DMS79 treated with DMSO at 0.1 percent for 48 hours (cell line): ENCODE measurements around the gene QRICH2.
A peak's percentile ranks its signal among the peaks of the same experiment; 100 is the strongest.
"Not testable (repeated sequence)": the region's sequence is repeated elsewhere in the genome, so short reads cannot be mapped to it uniquely, and the experiment has no call there.

ENCODE experiments used
- DNase-seq: peaks from one replicate; lab custom pipeline; 2025; lab: John Stamatoyannopoulos, UW

Gene QRICH2, protein sequence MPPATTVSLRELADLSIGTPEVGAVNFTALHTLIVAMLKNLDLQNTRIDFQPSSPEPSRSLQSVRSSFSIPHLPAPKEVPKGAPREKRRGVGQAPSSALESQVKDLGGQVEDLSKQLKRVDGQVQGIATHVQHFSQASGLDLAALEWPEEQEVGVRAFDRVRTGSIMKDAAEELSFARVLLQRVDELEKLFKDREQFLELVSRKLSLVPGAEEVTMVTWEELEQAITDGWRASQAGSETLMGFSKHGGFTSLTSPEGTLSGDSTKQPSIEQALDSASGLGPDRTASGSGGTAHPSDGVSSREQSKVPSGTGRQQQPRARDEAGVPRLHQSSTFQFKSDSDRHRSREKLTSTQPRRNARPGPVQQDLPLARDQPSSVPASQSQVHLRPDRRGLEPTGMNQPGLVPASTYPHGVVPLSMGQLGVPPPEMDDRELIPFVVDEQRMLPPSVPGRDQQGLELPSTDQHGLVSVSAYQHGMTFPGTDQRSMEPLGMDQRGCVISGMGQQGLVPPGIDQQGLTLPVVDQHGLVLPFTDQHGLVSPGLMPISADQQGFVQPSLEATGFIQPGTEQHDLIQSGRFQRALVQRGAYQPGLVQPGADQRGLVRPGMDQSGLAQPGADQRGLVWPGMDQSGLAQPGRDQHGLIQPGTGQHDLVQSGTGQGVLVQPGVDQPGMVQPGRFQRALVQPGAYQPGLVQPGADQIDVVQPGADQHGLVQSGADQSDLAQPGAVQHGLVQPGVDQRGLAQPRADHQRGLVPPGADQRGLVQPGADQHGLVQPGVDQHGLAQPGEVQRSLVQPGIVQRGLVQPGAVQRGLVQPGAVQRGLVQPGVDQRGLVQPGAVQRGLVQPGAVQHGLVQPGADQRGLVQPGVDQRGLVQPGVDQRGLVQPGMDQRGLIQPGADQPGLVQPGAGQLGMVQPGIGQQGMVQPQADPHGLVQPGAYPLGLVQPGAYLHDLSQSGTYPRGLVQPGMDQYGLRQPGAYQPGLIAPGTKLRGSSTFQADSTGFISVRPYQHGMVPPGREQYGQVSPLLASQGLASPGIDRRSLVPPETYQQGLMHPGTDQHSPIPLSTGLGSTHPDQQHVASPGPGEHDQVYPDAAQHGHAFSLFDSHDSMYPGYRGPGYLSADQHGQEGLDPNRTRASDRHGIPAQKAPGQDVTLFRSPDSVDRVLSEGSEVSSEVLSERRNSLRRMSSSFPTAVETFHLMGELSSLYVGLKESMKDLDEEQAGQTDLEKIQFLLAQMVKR (N-terminal part only)

DNA sequence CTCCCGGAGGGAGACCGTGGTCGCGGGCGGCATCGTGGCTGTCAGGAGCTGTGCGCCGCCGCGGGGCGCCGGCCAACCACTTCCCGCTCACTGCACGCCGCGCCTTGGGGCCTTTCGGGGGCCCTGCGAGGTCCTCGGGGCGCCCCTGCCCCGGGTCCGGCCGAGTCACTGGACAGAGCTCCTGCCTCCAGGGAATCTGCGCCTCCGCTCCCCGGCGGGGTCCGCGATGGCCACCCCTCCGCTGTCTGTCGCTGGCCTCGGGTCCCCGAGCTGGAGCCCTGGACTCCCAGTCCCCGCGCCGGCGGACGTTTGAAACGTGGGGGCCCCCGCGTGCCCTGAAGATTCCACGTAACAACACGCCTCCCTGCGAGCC is at the start of gene QRICH2:
QRICH2 (minus strand) TSS at position 311 of the 373 bp plus-strand sequence; CDS start at position 33, 278 bp downstream.
- no peak for DNase-seq

DNA sequence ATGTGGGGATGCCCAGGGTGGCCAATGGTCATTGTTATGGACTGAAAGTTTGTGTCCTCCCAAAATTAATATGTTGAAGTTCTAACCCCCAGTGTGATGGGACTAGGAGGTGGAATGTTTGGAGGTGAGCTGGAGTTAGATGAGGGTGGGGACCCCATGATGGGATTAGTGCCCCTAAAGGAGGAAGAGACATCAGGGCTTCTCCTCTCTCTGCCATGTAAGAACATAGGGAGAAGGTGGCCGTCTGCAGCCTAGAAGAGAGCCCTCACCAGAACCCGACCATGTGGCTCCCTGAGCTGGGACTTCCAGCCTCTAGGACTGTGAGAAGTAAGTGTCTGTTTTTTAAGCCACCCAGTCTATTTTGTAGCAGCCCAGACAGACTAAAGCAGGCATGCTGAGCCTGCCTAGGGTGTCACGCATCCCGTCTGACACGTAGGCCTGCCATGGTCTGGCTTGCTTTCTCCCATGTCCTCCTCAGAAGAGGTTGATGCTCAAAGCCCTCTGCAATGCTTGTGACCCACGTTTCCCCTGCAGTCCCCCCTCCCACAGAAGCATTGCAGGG is 49.6 kb upstream of the QRICH2 start:
- no peak for DNase-seq

DNA sequence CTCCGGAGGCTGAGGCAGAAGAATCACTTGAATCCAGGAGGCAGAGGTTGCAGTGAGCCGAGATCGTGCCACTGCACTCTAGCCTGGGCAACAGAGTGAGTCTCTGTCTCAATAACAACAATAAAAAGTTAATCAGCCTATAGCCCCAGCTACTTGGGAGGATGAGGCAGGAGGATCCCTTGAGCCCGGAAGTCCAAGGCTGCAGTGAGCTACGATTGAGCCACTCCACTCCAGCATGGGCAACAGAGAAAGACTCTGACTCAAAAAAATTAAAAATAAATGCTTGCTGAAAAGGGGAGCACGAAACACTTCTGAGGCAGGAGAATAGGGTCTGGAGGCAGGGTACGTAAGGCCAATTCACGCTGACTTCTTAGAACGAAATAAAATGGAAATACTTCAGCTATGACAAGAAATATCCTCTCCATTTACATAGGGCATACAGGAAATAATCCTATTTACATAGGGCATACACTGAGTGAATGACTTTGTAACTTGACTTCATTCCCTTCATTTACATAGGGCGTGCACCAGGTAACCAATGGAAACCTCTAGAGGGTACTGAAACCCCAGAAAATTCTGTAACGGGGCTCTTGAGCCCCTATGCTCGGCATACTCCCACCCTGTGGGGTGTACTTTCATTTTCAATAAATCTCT is 48.9 kb upstream of the QRICH2 start:
- DNase-seq = no peak

DNA sequence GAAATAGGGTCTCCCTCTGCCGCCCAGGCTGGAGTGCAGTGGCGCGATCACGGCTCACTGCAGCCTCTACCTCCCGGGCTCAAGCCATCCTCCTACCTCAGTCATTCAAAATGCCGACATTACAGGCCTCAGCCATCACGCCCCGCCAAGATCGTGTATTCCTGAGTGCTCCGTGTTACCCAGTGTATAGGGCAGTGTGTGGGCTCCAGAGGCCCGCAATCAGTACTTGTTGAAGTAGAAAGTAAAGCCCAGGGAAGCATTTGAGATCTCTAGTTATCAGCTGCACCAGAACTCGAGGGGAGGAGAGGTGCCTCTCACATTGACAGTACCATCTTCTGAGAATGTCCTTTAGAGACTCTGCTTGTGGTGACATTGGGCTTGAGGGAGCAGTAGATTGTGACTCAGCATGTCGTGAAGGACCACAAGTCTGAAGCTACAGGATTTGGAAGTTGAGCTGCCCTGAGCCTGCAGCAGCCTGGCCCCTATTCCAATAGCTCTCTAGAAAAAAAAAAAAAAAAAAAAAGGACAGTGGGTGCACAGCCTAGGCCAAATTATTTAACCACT is 46.8 kb upstream of the QRICH2 start:
- no peak for DNase-seq

DNA sequence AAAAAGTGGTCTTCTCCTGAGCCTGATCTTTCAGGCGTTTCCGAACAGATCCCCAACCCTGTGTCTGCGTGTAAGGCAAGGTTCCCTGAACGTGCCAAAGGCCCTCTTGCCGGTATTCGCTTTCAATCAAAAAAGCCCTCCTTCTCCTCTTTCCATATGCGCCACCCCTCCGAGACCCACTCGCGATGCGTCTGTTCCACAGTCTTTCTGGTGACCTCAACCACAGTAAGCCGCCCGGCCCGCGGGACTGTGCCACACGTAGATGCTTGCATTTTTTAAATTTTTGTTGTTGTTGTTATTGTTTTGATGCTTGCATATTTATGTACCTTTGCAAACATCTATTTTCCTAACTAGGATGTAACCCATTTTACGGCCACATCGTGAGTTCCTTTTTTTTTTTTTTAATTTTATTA is 46.2 kb upstream of the QRICH2 start:
- DNase-seq = no peak

DNA sequence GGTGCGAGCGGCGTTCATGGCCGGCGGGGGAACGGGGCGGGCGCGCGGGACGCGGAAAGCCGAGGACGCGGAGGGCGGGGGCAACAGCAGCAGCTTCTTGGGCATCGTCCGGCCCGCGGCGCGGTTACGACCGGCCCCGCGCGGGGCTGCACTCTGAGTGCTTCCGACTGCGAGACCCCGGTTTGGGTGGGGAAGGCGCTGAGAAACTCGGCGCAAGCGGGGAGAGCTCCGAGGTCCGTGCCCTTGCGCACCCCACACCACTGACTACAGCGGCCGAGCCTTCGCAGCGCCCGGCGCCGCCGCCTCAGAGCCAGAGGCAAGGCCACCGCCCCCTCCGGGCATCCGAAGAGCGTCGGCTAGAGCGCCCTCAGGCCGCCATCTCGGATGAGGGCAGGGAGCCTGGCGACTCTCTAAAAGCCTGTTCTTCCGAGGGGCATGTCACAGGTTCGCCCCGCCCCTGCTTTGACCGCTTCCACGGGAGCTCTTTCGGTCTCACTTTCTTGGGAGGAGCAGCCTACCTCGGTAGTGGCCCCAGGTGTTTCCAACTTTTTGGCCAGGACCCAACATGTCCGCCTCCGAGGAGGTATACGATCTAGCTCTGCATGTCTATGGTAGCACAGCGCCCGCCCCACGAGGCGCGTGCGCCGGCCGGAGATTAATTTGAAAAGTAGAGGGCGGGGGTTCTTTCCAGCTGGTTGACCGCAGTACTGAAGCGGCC is 45.7 kb upstream of the QRICH2 start, which contains the start of gene PRPSAP1:
PRPSAP1 (minus strand) TSS at position 318 of the 718 bp plus-strand sequence; CDS start at position 105, 213 bp downstream.
- DNase-seq = peak; percentile 78

DNA sequence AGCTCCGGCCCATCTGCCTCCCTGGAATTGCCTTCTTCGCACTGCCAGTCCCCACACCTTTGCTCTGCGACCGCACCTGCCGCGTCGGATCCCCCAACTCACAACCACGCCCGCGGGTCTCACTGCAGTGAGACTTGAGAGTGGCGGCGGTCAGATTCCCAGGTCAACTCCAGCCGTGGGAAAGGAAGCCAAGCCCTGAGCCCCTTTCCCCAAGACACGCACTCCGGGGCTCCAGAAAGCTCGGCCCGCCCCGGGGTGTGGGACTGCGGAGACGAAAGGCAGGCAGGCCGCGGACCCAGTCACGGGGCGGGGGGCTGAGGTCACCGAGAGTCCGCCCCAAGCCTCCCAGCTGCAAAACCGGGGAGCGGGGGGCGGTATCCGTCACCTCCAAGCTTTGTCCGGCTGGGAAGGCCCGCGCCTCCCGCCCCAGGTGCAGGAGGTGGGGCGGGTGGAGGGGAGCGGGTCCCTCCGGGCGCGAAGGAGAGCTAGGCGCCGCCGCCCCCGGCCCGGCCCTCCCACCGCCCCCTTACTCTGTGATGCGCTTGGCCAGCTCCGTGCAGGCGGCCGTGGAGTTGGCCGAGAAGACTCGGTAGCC is 45.0 kb upstream of the QRICH2 start:
- peak; percentile 11 for DNase-seq

DNA sequence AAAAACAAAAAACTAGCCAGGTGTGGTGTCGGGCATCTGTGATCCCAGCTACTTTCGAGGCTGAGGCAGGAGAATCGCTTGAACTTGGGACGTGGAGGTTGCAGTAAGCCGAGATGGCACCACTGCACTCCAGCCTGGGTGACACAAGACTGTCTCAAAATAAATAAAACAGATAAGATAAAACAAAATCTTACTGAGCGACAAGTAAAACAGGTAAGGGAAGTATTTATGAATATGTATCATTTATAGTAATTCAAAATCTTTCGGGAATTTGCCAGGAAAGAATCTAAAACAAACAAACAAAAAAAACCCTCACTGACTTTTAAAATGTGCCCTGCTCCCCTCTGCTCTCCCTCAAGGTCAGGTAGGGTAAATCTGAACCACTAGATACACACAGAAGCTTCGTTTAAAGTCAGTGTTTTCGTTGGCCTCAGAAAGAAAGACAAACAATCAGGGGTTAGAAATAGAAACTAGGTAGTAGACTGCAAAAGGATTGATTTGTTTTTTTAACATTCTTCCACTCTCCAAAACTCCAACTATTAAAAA is 43.5 kb upstream of the QRICH2 start:
- no peak for DNase-seq

DNA sequence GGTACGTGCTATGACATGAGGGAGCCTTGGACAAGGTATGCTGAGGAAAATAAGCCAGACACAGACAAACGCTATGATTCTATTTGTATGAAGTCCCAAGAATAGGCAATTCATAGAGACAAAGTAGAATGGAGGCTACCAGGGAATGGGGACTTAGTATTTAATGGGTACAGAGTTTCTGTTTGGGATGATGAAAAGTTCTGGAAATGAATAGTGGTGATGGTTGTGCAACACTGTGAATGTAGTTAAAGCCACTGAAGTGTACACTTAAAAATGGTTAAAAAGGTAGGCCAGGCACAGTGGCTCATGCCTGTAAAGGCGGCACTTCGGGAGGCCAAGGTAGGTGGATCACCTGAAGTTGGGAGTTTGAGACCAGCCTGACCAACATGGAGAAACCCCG is 42.4 kb upstream of the QRICH2 start:
- no peak for DNase-seq

DNA sequence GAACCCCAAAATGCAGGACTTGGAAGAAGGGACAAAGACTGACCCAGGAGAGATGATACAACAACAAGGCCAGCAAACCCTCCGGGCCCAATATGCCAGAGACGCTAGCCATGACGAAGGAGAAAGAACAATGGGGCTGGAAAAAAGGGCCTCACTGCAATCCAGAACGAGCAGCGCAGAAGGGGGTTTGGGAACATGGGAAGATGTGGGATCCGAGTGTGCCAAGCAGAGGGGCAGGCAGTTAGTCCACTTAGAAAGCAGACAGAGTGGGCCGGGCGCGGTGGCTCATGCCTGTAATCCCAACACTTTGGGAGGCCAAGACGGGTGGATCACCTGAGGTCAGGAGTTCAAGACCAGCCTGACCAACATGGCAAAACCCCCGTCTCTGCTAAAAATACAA is 38.9 kb upstream of the QRICH2 start:
- not testable (repeated sequence) for DNase-seq

DNA sequence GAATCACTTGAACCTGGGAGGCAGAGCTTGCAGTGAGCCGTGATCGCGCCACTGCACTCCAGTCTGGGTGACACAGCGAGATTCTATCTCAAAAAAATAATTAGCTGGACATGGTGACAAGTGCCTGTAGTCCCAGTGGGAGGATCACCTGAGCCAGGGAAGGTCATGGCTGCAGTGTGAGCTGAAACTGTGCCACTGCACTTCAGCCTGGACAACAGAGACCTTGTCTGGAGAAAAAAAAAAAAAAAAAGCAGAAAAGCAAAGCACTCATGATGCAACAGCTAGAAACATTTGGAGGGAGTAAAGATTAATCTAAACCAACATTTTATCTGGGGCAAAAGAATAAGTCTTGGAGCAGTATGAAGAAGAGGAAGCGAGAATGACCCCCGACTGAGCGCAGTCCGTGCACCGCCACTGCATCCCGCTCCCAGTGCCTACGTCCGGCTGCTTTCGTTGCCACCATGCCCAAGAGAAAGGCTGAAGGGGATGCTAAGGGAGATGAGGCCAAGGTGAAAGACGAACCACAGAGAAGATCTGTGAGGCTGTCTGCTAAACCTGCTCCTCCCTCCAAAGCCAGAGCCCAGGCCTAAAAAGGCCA is 37.4 kb upstream of the QRICH2 start:
- DNase-seq = no peak

DNA sequence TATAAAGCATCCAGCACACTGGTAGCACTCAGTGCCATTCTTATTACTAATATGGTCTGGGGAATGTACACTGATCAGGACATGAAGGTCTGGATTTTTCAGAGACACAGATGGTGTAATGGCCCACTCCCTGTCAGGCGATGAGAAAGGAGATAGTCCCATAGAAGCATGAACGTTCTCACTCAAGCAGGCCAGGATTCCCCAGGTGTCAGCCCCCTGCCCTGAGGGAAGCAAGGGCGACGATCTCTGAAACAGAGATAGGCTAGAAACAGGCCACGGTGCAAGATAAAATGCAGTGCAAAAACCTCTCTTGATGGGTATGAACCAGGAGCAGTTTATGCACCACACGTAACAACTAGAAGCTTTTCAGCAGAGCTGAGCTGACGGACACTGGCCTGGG is 35.0 kb upstream of the QRICH2 start:
- DNase-seq = no peak

DNA sequence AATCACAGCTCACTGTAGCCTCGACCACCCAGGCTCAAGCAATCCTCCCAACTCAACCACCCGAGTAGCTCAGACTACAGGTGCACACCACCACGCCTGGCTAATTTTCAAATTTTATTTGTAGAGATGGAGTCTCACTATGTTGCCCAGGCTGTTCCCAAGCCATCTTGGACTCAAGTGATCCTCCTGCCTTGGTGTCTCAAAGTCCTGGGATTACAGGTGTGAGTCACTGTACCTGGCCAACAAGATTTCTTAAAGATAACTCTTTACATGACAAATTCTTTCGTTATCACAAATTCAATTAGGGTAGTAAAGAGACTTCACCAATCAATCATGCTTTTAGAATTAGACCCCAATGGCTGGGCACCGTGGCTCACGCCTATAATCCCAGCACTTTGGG is 33.2 kb upstream of the QRICH2 start:
- DNase-seq = no peak

DNA sequence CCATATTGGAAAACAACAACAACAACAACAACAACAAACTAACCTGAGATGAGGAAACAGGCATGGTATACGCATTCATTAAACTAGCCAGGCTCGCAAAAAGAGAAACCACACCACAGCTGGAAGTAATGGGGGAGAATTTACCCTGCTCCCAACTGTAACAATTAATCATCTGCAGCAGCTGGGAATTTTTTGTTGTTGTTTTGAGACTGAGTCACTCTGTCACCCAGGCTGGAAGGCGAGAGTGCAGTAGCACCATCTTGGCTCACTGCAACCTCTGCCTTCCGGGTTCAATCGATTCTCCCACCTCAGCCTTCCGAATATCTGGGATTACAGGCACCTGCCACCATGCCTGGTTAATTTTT is 29.3 kb upstream of the QRICH2 start:
- no peak for DNase-seq

DNA sequence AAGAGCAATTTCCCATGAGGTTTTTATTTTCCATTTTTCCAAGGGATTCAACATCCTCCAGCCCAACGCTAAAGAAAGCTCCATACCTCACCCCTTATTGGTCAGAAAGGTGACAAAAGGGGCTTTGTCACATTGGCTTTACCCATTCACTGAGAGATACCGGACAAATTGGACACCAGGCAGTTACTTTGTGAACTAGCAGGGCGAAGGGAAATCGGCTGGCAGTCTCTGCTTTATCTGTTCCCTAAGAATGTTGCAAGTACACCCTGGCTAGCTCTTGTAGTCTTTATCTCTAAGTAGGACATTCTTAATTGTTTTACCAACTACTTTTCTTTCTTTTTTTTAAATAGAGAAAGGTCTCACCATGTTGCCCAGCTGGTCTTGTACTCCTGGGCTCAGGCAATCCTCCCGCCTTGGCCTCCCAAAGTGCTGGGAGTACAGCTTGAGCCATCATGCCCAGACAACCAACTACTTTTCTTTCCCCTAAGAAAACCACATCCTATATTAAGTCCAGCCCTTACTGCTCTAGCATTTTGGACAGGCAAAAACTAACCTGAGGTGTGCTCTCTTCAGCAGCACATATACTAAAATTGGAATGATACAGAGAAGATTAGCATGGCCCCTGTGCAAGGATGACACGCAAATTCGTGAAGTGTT is 28.8 kb upstream of the QRICH2 start:
- DNase-seq = no peak

DNA sequence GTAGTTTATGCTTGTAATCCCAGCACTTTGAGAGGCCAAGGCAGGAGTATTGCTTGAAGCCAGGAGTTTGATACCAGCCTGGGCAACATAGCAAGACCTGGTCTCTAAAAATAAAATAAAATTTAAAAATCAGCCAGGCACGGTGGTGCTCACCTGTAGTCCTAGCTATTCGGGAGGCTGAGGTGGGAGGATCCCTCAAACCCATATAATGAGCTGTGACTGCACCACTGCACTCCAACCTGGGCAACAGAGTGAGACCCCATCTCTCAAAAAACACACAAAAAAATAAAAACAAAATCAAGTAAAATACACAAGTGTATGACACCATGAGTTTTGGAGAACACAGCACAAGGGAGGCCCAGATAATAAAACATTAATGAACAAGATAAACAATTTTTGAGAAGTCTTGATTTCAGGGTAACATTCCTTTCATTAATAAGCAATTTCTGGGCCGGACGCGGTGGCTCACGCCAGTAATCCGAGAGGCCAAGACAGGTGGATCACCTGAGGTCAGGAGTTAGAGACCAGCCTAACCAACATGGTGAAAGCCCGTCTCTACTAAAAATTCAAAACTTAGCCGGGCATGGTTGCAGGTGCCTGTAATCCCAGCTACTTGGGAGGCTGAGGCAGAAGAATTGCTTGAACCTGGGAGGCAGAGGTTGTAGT is 27.8 kb upstream of the QRICH2 start:
- DNase-seq = no peak

DNA sequence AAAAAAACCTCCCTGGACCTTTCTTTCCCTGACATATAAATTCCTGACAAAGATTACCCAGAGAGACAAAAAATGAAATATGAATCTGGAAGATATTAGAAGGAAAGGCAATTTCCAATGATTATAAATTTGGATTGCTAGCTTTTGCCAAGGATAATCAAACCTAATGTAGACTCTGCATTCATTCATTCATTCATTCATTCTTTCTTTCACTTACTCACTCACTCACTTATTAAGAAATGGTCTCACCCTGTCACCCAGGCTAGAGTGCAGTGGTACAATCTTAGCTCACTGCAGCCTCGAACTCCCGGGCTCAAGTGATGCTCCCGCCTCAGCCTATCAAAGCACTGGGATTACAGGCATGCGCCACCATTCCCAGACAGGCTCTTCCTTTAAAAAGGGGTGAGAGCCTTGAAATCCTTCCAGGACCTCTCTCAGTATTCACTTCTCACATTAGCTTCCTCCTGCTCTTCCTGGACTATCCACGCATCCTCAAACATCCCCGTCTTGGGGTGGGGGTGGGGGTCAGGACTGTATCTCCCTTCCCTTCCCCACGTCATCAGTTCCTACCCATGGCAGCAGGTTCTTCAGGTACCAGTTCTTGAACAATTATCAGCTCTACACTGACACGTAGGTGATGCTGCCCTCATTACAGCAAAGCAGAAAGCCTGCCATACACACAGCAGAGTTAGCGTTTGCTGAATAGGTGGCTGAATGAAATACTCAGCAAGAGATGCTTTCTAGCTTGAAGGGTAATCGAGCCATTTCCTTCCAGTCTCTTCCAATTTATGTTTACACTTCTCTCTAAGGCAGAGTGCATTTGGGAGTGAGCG is 25.8 kb upstream of the QRICH2 start:
- no peak for DNase-seq
